RCC 7860 (cell line): ENCODE data around the gene NEAT1.
A peak's percentile ranks its signal among the peaks of the same experiment; 100 is the strongest.

ENCODE experiments used
- DNase-seq: peaks from one replicate; pipeline ENCODE4 v3.0.0-alpha.2; 2015; ENCODE audit warnings: low spot score
- FAIRE-seq: peaks from 2 replicates; lab custom pipeline; 2012; peaks lifted over from hg19 to GRCh38; lab: Jason Lieb, UNC

The NEAT1 gene

DNA sequence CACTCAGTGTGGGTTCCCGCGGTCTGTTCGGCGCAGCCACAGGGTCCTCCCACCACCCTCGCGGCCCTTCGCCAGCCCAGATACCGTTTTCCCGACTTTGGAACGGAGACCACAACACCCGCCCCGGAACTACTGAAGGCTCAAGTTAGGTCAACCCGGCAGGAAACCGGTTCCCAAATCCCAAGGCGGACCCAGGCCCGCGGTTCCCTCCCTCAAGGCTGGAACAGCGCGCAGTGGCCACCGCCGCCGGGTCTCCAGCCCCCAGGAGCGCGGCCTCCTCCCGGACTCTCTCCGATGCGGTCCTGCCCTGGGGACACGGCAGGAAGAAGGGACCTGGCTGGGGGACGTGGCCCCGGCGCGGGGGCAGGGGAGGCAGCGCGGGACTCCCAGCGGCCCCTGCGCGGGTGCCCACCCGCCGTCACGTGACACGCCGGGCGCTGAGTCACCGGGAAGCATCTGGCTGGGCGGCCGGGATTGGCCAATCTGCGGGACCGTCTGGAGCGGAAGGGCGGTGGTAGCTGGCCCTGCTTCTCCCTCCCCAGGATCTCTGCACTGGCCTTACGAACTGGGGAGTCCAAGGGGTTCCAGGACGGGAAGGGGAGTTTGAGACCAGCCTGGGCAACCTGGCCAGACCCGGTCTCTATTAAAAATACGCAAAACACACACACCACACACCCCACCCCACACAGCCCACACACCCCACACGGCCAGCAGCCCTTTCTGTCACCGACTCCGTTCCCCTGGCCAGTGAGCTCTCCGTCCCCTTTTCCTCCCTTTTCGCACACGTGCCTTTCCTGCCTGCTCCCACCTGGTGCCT, 54.8 kb downstream of the NEAT1 start:
- FAIRE-seq (no peak), DNase-seq (peak; percentile 84)

DNA sequence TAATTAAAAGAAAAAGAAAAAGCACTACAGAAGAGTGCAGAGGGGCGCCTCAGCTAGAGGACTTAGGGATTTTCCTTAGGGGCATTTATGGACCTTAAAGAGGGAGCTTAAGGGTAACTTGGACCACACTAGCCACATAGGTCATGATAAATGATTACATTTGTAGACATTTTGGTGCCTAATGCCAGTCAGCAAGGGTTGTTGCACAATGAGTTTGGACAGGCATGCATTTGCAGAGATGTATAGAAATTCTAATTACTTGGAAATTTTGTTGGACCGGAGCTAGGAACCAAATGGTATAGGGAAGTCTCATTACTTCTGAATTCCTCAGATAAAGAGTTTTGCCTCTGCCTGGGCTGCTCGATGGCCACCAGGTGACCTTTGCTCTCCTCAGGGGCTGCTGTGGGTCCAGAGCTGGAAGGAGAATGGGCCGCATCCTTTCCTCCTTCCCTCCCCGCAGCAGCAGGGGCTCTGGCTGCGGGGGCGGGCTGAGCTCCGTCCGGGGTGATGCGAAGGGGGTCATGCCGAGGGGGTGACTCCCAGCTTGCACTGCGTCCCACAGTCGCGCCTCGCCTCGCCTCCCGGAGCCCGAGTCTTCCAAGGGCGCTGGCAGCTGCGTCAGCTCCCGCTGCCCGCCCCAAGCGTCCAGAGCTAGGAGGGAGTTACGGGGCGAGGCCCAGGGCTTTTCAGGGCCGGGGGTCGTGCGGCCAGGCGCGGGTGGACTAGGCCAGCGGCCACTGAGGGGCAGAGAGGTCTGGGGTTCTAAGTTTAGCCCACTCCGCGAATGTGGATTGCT, 56.0 kb downstream of the NEAT1 start:
- FAIRE-seq (no peak), DNase-seq (no peak)

DNA sequence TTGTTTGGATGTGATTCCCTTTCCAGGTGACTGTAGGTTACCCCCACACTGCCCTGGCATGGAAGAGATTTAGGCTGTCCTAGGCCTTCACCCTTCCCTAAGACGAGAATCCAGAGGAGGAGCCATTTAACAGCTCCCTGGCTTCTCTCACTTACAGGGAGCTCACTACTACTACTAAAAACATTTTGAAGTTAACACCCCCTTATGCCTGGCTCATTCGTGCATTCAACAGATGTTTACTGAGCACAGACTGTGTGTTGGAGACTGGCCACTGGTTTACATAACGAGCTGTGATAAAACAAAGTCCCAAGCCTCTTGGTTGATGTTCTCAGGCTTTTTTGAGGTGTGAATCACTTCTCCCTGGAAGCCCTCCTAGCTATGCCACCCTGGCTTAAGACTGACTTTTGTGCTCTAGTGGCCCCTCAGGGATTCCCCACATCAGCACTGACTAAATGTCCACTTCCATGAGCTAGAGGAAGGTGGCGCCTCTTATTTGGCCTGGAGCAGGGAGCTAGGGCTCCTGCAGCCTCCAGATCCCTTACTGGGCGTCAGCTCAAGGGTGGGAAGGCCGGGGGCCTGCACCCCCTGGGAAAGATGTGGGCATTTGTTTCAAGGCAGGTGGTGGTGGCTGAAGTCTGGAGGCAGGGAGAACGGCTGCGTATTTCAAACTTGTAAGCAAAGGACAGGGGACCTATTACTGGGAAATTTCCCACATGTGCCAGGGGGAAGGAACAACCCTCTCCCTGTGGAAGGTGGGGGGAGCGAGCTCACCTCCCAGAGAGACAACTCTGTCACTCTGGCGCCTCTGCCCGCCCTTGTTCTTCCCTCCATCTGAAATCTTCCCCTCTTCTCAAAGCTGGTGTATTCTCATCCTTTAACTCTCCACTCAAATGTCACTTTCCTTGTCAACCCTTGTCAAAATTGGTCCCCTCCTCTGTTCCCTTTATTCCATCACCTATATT, 56.9 kb downstream of the NEAT1 start:
- peak; percentile 61 for DNase-seq
- FAIRE-seq: no peak

DNA sequence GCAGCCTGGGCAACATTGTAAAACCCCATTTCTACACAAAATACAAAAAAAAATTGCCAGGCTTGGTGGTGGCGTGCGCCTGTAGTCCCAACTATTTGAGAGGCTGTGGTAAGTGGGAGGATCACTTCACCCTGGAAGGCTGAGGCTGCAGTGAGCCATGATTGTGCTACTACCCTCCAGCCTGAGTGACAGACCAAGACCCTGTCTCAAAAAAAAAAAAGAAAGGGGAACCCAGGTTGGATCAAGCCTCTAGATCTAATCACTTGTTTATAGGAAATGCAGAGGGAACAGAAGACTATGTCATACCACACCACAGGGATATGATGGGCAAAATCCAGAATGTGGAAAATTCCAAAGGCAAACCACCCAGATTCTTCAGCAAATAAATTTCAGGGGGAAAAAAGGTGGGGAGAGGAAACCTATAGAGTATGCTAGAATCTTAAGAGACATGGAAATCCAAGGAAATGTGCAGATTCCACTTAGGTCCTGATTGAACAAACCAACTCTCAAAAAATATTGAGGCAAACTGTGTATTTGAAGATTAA, 59.8 kb downstream of the NEAT1 start:
- no peak for DNase-seq
- no peak for FAIRE-seq

- FAIRE-seq (no peak), DNase-seq (no peak)
Measured at GRCh38 chr11:65485920-65486219, 63.3 kb downstream of the NEAT1 start.

DNA sequence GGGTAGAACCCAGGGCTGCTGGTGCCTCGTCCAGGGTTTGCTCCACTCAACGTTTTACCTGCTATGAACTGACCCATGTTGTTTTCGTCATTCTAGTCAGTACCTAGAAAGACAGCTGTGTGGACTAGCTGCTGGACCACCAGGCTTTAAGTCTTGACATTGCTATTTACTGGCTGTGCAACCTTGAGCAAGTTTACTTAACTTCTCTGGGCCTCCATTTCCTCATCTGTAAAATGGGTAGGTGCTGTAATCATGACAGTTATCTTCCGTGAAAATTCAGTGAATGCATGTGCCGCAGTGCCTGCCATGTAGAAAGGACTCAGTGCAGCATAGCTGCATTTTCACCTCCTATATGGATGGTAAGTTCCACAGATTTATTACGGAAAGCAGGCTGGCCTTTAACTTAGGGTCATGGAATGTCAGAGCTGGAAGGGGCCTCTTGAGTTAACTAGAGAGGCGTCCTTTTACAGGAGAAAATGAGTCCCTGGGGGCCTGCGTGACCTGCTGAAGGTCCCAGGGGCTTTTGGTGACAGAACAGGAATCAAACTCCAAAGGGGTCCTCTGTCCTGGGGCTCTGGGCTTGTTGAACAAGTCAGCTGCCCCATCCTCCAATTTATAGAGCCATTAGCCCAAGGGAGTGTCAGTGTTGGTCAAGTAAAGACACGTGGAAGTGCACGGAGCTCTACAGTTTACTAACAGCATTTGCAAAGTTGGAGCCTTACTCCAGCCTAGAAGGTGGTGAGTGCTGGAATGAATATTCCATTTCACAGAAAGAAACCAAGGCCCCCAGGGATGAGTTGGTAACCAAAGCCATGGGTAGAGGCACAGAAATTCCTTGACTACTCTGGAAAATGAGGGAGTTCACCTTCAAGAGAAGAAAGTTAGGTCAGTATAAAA, 64.2 kb downstream of the NEAT1 start:
- DNase-seq: no peak
- no peak for FAIRE-seq

DNA sequence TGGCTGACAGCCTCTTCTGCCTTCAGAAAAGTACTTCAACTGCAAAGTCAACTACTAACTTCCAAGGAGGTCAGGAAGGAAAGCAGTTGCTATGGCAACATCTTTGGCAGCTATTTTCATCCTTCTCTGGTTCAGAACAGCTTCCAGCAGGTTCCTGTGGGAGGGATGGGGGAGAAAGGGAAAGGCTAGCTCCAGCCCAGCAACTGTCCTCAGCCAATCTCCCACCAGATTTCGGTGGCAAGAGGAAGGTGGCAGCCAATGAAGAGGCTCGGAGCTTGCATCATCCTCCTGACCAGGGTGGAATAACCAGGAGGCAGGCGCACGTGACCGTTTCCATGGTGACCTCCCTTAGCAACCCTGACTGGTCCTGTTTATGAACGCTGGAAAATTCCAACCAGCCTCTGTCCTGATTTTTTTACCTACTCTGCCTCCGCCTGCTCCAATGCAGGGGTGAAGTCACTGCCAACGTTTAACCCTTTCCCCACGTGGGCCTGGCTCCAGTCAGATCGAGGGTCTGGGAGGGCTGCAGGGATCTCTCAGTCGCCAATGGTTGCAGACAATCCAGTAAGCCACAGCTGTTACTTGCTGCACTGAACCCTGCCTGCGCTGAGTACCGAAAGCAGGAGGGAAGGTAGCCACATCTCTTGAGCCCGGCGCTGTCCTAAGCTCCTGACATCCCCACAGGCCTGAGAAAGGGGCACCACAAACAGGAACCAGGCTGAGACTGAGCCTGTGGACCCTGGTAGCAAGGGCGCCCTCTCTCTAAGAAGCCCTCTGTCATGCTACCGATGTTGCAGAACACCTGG, 65.1 kb downstream of the NEAT1 start:
- FAIRE-seq (peak; percentile 83), DNase-seq (peak; percentile 99)

- DNase-seq (peak; percentile 56), FAIRE-seq (no peak)
Measured at GRCh38 chr11:65488273-65489034, 65.9 kb downstream of the NEAT1 start.

GRCh38 chr11:65489035-65489705, 66.6 kb downstream of the NEAT1 start:
- FAIRE-seq (peak; percentile 29), DNase-seq (peak; percentile 90)

GRCh38 chr11:65489706-65490320, 67.2 kb downstream of the NEAT1 start:
- DNase-seq: no peak
- FAIRE-seq: no peak

DNA sequence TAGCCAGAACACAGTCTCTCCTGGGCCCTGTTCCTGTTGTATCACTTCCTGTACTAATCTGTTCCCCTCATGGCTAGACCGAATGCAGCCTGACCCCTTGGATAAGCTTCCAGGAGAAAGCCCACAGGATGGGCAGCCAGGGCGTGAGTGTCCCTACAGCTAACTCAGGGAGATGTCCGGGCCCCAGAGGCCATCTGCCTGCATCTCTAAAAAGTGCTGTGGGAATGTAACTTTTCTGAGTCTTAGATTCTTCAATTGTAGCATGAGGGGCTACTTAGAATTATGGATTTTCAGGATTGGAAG, 68.5 kb downstream of the NEAT1 start:
- FAIRE-seq (no peak), DNase-seq (no peak)

DNA sequence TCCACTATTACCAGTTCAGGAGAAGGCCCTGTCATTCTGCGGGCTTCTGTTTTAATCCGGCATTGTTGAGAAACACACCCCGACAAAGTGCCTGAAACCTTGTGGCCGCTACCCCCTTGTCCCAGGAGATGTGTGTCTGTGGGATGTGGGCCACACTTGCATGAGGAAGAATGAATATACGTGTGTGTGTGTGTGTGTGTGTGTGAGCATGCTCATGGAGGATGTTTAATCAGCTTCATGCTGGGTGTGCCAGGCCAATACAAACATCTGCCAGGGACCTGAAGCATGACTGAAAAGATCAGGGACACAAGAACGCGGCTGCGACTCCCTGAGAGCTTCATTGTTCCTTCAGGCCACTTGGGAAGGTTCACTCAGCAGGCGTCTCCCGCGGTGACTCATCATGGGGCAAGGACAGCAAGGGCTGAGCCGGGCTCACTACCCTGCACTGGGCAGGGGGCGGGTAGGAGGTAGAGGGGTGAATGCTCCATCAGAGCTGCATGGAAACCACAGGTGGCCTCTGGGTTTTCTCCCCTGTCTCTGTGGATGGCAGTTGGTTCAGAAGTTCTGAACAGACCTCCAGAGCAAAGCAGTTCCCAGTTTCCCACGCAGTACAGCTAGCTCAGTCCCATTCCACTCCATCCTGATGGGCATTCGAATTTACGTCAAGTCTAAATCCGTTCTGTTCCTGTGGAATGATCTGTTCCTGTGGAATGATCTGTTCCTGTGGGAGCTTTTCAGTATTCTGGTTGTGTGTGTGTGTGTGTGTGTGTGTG, 69.2 kb downstream of the NEAT1 start:
- DNase-seq (peak; percentile 95), FAIRE-seq (peak; percentile 71)

DNA sequence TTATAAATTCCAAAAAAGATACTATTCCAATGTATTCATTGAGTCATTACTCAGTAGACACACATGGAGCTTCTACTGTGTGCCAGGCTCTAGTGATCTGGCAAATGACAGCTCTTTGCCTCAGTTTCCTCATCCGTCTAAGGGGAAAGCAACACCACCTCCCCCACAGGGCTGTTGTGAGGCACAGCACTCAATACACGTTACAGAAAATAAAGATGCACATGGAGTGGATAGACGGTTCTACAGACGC, 69.7 kb downstream of the NEAT1 start:
- no peak for FAIRE-seq
- DNase-seq: no peak

DNA sequence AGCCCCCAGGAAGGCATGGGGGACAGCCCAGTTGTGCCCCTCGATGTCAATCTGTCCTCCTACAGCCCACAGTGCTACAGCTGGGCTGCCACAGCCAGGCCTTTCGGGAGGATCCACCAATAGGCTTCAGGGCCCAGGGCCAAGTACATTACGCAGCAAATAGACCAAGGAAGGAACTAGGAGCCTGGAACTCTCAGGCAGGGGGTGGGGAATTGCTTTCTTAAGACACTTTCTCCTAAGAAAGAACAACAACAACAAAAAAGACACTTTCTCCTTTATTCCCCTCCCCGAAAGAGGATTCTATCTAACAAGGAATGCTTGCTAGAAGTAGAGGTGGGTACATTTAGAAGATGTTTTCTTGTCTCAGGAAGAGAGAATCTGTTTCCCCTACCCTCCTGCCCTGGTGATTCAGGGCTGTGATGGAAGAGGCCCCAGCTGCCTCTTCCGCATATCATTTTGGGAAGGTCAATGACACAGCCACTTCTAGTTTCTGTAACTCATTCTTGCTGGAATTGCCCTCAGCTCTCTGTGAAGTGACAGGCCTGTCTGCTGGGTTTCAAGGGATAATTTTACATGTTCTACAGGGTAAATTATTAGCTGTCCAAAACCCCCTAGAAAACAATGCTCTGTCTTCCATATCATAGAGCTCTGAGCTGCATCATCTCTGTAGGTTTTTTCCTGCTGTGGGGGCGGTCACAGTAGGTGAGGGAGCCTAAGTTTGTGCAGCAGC, 70.2 kb downstream of the NEAT1 start:
- DNase-seq: peak; percentile 77
- FAIRE-seq: peak; percentile 17

- DNase-seq (peak; percentile 90), FAIRE-seq (peak; percentile 83)
Measured at GRCh38 chr11:65493367-65494176, 71.0 kb downstream of the NEAT1 start.
